HEK293 (cell line): Measurements from ENCODE around the gene SBNO2.

Source experiments
- KLF8 ChIP-seq: fragments of 450-650 bp; formaldehyde crosslinking; IDR thresholded peaks from 2 replicates; pipeline ENCODE4 v1.5.1; 2016; ENCODE audit warnings: missing biosample characterization, missing genetic modification characterization
- MYNN ChIP-seq: fragments of 450-650 bp; formaldehyde crosslinking; IDR thresholded peaks from 2 replicates; pipeline ENCODE4 v1.5.1; 2016; ENCODE audit warnings: missing biosample characterization, missing genetic modification characterization, borderline replicate concordance
- PRDM1 ChIP-seq: fragments of 450-650 bp; formaldehyde crosslinking; IDR thresholded peaks from 2 replicates; pipeline ENCODE4; 2016; ENCODE audit warnings: missing biosample characterization, missing genetic modification characterization
- REST ChIP-seq: fragments of 450-650 bp; formaldehyde crosslinking; IDR thresholded peaks from 2 replicates; pipeline ENCODE4 v1.5.1; 2016; ENCODE audit warnings: missing biosample characterization, missing genetic modification characterization
- TCF7L2 ChIP-seq: IDR thresholded peaks from 2 replicates; pipeline ENCODE4 v1.6.1; 2011; ENCODE audit warnings: low read depth, mild to moderate bottlenecking, inconsistent platforms, low read length, moderate library complexity, borderline replicate concordance
- YY1 ChIP-seq: fragments of 450-650 bp; formaldehyde crosslinking; IDR thresholded peaks from 2 replicates; pipeline ENCODE4 v1.5.1; 2018; ENCODE audit warnings: missing biosample characterization, missing genetic modification characterization
- ZEB2 ChIP-seq: fragments of 450-650 bp; formaldehyde crosslinking; IDR thresholded peaks from 2 replicates; pipeline ENCODE4 v1.5.1; 2016; ENCODE audit warnings: missing biosample characterization, missing genetic modification characterization
- ZIC2 ChIP-seq: fragments of 450-650 bp; formaldehyde crosslinking; IDR thresholded peaks from 2 replicates; pipeline ENCODE4 v1.5.1; 2016; ENCODE audit warnings: missing biosample characterization, missing genetic modification characterization
- ZNF174 ChIP-seq: fragments of 450-650 bp; formaldehyde crosslinking; IDR thresholded peaks from 2 replicates; pipeline ENCODE4 v1.5.0; 2017; ENCODE audit warnings: missing biosample characterization, mild to moderate bottlenecking, missing genetic modification characterization
- ZNF184 ChIP-seq: fragments of 450-650 bp; IDR thresholded peaks from 2 replicates; pipeline ENCODE4 v1.5.1; 2018; ENCODE audit warnings: missing biosample characterization, mild to moderate bottlenecking, missing genetic modification characterization
- ZNF266 ChIP-seq: fragments of 450-650 bp; formaldehyde crosslinking; IDR thresholded peaks from 2 replicates; pipeline ENCODE4 v1.5.1; 2016; ENCODE audit warnings: missing biosample characterization, missing genetic modification characterization, low read depth
- ZNF274 ChIP-seq, 2 experiments: fragments of 200-500 bp in 1 of 2; fragments of 450-650 bp in 1 of 2; sonication (Bioruptor generic) in 1 of 2; formaldehyde crosslinking in 1 of 2; IDR thresholded peaks; 2 replicates each; pipeline versions ENCODE4 v1.5.1 to v1.6.1; 2014 to 2016; ENCODE audit warnings: borderline replicate concordance in 1 of 2, inconsistent platforms in 1 of 2, low read length in 1 of 2, missing biosample characterization in 1 of 2, missing genetic modification characterization in 1 of 2
- ZNF510 ChIP-seq: fragments of 450-650 bp; formaldehyde crosslinking; IDR thresholded peaks from 2 replicates; pipeline ENCODE4 v1.5.1; 2018; ENCODE audit warnings: mild to moderate bottlenecking, missing genetic modification characterization, missing biosample characterization; ENCODE audit not compliant: insufficient replicate concordance
- TF ChIP-seq, protein P1 (sequence below): fragments of 450-650 bp; formaldehyde crosslinking; IDR thresholded peaks from 2 replicates; pipeline ENCODE4 v1.5.1; 2016; ENCODE audit warnings: missing biosample characterization, missing genetic modification characterization

- TF ChIP-seq, protein P1, sequence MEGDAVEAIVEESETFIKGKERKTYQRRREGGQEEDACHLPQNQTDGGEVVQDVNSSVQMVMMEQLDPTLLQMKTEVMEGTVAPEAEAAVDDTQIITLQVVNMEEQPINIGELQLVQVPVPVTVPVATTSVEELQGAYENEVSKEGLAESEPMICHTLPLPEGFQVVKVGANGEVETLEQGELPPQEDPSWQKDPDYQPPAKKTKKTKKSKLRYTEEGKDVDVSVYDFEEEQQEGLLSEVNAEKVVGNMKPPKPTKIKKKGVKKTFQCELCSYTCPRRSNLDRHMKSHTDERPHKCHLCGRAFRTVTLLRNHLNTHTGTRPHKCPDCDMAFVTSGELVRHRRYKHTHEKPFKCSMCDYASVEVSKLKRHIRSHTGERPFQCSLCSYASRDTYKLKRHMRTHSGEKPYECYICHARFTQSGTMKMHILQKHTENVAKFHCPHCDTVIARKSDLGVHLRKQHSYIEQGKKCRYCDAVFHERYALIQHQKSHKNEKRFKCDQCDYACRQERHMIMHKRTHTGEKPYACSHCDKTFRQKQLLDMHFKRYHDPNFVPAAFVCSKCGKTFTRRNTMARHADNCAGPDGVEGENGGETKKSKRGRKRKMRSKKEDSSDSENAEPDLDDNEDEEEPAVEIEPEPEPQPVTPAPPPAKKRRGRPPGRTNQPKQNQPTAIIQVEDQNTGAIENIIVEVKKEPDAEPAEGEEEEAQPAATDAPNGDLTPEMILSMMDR (tag by site-specific recombination) = no peak
- TF ChIP-seq YY1 (tag by site-specific recombination) = no peak
- TF ChIP-seq ZNF274 (IDR thresholded peaks at IDR 0.05; ENCODE audit: low read length) = no peak
- TF ChIP-seq ZNF274 (tag by site-specific recombination; IDR thresholded peaks at IDR 0.05; ENCODE audit: borderline replicate concordance) = no peak
- TF ChIP-seq ZEB2 (tag by site-specific recombination) = no peak
- no peak for TF ChIP-seq ZNF184 (tag by site-specific recombination)
- no peak for TF ChIP-seq ZNF266 (tag by site-specific recombination)
- no peak for TF ChIP-seq REST (tag by site-specific recombination)
- no peak for TF ChIP-seq ZNF174 (tag by site-specific recombination)
- TF ChIP-seq TCF7L2 = no peak
- TF ChIP-seq ZNF510 (tag by site-specific recombination) = no peak
- TF ChIP-seq MYNN (tag by site-specific recombination) = no peak
- TF ChIP-seq KLF8 (tag by site-specific recombination) = no peak
- no peak for TF ChIP-seq ZIC2
- no peak for TF ChIP-seq PRDM1
These were observed 27.7 kb downstream of the SBNO2 start for GRCh38 chr19:1146412-1146699.
